ENCODE data around the gene TRAPPC1.

DNA sequence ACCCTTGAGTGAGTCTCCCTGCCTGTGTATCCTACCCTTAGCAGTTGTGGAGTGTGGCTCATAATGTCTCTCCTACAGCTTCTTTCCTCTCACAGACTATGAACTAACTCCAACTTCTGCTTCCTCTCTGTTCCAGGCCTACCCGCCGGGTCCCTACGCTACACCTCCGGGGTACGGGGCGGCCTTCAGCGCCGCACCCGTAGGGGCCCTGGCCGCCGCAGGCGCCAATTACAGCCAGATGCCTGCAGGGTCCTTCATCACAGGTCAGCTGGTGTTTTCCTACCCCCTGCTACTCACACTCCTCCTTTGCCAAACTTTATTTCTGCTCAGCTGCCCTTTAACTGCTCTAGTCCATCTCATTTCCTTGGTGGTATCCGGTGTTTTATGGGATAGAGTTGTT, 21.0 kb downstream of the TRAPPC1 start:
- TF ChIP-seq GATA2 (IDR thresholded peaks at IDR 0.05; ENCODE audit: low read depth, low read length), result no peak
- no peak for TF ChIP-seq GATA3 (IDR thresholded peaks at IDR 0.05; ENCODE audit: low read depth, low read length)
